ENCODE data around the gene C22orf42.

The C22orf42 gene

DNA sequence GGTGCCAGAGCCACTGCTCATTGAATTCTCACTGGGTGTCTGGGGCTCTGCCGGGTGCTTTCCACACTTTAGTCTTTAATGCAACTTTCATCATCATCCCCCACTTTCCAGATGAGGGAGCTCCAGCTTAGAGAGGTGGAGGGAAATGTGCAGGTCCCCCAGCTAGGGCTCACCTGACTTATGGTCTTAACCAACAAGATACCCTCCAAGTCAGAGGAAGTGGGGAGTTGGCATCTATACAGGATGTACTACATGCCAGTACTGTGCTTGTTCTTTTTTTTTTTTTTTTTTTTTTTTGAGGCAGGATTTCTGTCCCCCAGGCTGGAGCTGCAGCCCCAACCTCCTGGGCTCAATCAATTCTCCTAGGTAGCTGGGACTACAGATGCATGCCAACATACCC lies 26.3 kb downstream of the C22orf42 start:
- DNase-seq, result no peak

DNA sequence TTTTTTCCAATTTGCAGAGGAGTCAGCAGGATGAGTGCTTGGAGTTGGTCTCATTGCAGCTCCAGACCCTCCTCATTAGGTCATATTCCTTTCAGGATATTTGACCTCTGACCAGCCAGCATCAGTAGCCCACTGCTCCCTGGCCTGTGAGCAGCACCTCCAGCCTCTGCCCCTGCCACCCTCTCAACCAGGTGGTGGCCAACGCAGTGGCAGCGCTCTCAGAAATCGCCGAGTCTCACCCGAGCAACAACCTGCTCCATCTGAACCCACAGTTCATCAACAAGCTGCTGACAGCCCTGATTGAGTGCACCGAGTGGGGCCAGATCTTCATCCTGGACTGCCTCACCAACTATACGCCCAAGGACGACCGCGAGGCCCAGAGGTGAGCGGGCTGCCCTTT lies 27.0 kb downstream of the C22orf42 start:
- DNase-seq, result no peak

DNA sequence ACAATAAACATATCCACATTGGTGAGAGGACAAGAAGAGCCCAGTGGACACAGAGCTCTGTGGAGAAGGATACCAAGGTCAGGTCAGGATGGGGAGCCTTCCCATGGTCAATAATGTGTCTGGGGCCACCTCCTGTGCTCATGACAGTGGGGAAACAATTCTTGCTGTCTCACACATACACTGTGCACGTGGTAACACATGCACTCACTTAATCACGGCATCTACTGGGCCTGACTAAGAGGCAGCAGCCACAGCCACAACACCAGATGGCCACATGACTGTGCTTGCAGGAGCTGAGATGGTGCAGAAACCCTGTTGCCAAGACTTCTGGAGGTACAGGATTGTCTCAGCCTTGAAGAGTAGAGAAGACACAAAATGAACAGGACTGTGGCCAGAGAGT lies 28.6 kb downstream of the C22orf42 start:
- DNase-seq, result no peak

DNA sequence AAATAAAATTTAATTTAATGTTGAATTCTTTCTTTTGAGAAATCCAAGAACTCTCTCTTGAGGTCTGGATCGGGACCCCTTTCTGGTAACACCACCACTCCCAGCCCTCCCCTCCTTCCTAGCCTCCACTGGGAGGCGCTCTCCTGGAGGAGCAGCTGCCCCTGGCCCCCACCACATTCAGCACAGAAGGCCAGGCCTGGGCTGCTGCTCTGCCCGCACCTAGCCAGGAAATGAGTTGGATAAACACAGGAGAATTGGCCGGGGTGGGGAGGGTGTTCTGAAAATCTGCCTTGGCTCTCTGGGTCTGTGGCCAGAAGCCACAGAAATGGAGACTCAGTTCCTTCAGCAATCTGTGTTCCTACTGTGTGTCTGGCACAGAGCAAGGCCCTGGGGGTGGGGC lies 31.2 kb downstream of the C22orf42 start:
- DNase-seq, result no peak

DNA sequence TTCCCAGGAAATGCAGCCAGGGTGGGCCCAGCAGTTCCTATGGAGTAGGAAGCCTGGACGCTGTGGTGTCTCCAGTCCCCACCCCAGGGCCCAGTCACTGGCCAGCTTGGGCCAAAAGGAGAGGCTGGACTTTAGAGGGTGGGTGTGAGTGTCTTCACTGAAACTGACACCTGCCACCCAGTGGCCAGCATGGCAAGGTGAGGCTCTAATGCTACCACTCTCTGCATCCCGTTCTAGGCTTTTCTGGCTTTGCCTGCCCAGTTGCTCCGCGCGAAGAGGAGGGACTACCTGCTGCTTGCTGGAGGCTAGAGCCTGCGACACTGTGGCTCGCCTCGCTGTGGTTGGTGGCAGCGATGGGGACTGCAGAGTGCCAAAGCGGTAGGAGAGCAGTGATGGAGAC lies 35.4 kb downstream of the C22orf42 start:
- no peak for DNase-seq

DNA sequence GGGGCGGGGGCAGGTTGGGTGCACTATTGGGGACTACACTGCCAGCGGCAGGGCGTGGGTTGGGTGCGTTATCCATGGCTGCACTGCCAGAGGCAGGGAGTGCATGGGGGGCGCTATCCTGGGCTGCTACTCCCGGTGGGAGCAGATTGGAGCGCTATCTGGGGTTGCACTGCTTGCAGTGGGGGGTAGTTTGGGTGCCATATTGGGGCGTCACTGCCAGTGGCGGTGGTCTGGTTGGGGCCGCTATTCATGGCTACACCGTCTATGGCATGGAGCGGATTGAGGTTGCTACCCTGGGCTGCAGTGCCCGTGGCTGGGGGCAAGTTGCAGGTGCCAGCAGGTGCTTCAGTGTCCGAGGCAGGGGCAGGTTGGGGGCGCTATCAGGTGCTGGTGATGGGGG lies 36.2 kb downstream of the C22orf42 start:
- no peak for DNase-seq

DNA sequence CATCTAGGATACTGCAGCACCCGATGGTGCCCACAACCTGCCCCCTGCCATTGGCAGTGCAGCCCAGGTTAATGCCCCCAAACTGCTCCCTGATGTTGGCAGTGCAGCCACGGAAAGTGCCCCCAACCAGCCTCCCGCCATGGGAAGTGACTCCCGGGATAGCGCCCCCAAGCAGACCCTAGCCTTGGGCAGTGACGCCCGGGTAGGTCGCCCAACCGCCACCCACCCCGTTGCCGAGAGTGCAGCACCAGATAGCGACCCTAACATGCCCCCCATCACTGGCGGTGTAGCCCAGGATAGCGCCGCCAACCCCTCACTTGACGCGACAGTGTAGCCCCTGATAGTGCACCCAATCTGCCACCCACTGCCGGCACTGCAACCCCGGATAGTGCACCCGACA lies 38.5 kb downstream of the C22orf42 start:
- no peak for DNase-seq

DNA sequence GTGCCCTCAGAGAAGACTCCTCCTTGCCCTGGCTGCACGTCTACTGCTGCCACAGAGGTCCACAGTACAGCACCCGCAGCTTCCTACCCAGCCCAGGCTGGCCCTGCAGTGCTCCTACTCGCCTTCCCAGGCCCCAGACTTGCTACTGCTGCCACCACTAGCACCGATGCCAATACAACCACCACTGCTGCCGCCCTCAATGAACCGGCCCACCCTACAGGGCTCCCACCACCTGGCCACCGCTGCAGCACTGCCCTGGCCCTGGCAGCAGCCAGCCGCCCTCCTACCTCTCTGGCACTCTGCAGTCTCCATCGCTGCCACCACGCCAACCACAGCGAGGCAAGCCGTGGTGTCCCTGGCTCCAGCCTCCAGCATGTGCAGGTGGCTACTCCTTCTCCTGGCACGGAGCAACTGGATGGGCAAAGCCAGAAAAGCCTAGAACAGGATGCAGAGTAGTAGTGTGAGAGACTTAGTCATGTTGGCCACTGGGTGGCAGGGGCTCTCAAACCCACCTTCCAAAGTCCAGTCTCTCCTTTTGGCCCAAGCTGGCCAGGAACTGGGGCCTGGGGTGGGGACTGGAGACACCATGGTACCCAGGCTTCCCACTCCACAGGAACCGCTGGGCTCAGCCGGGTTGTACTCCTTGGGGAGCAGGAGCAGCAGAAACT lies 39.4 kb downstream of the C22orf42 start:
- DNase-seq, result no peak

DNA sequence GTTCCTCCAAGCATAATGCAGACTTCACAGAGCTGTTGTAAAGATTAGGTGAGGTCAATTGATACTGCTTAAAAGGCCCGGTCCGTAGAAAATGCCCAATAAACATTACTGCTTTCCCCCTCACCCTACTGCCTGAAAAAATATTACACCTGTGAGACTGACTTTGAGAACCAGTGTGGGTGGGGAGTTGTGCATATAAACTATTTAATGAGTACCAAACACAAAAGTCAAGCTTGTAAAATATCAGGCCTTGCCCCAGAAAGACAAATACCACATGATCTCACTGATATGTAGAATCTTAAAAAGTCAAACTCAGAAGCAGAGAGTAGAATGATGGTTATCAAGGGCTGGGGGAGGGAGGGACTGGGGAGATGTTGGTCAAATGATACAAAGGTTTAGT lies 46.7 kb downstream of the C22orf42 start:
- DNase-seq, result no peak

DNA sequence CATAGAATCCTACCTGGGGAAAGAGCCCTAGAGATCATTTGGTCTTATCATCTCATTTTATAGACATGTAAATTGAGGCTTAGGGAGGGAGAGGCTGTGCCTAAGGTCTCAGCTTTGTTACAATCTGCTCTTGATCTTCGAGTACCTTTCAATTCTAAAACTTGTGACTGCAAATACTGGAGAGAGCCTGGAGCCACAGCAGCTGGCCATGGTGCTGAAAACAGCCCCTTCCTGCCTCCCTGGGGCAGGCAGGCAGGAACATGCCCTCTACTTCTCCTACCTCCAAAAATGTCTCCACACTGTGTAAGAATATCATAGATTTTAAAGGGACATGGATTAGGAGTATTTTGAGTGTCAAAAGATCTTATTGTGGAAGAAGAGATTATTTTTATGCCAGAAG lies 52.2 kb downstream of the C22orf42 start:
- DNase-seq, result no peak

DNA sequence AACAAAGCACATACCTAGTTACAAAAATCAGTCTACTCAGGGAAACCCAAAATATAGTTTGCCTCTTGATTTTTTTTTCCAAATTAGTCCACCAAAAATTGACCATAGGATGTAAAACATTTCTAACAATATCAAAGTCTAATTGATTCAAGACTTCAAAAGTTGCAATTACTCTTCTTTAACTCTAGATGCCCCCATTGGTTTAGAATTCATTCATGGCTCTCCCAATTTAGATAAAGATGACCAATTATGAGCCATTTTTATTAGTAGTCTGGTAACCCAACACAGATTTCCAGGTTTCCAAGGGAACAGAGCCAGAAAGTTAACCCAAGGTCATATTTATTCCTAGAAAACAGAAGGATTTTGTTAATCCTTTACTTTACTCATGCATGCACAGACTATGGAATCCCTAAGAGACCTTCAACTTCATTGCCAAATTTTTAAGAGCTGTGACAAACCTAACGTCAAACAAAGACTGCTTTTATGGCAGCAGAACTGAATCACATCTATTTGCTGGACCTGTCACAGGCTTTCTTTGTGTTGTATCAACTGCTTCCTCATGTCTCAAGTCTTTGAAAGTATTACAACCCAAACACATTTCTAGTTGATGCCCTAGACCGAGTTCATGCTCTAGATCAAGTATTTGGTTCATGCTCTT lies 55.3 kb downstream of the C22orf42 start:
- DNase-seq, result no peak

DNA sequence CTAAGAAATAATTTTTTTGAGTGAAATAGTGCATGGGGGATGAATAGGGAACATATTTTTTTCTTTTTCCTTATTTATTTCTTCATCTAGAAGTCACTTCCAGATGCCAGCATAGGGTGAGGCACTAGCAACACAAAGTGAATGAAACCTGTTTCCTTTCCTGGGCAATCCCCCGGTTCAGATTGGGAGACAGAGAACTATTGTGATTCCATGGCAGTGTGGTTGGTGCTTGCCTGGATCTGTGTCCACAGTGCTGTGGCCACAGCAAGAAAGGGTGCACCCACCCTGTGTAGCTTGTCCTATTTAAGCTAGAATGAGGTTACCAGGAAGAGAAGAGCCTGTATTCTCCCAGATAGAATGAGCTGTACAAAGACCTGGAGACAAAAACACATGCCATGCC lies 58.4 kb downstream of the C22orf42 start:
- DNase-seq, result no peak
